HG02870 (cell line): ENCODE data around the gene INKA2.
"Not testable (repeated sequence)": the region's sequence is repeated elsewhere in the genome, so short reads cannot be mapped to it uniquely, and the experiment has no call there.

Source experiments
- ATAC-seq: cut with Tn5 transposase; IDR thresholded peaks from one replicate; pipeline ENCODE4 v1.9.1; 2021; ENCODE audit warnings: mild to moderate bottlenecking, moderate library complexity; ENCODE audit not compliant: unreplicated experiment

Gene INKA2

GRCh38 chr1:111751906-111752575, 12.8 kb upstream of the INKA2 start:
- ATAC-seq, result no peak

GRCh38 chr1:111750856-111751255, 11.7 kb upstream of the INKA2 start:
- no peak for ATAC-seq

- no peak for ATAC-seq
Measured at GRCh38 chr1:111749628-111750027, 10.4 kb upstream of the INKA2 start.

- ATAC-seq, result no peak
Measured at GRCh38 chr1:111747947-111748346, 8.8 kb upstream of the INKA2 start.

- no peak for ATAC-seq
Measured at GRCh38 chr1:111747282-111747734, 8.1 kb upstream of the INKA2 start.

- no peak for ATAC-seq
Measured at GRCh38 chr1:111746614-111746999, 7.4 kb upstream of the INKA2 start.

- no peak for ATAC-seq
Measured at GRCh38 chr1:111745675-111746613, 6.7 kb upstream of the INKA2 start.

GRCh38 chr1:111743679-111744101, 4.5 kb upstream of the INKA2 start:
- no peak for ATAC-seq

- ATAC-seq, result no peak
Measured at GRCh38 chr1:111742938-111743549, 3.8 kb upstream of the INKA2 start.

GRCh38 chr1:111742292-111742691, 3.1 kb upstream of the INKA2 start:
- not testable (repeated sequence) for ATAC-seq

GRCh38 chr1:111739925-111740765, 950 bp upstream of the INKA2 start:
- ATAC-seq, result no peak

- peak; percentile 38 for ATAC-seq
Measured at GRCh38 chr1:111738436-111739193, 580 bp downstream of the INKA2 start.

GRCh38 chr1:111738133-111738435, 1.1 kb downstream of the INKA2 start:
- ATAC-seq, result no peak

- no peak for ATAC-seq
Measured at GRCh38 chr1:111737216-111738132, 1.7 kb downstream of the INKA2 start.

GRCh38 chr1:111736548-111737215, 2.5 kb downstream of the INKA2 start:
- no peak for ATAC-seq

- ATAC-seq, result no peak
Measured at GRCh38 chr1:111735858-111736544, 3.2 kb downstream of the INKA2 start.

- ATAC-seq, result no peak
Measured at GRCh38 chr1:111735321-111735720, 3.9 kb downstream of the INKA2 start.

GRCh38 chr1:111734856-111735255, 4.3 kb downstream of the INKA2 start:
- ATAC-seq, result no peak
